DOHH2 (cell line): Measurements from ENCODE around the gene P3H2.

Source experiments
- EZH2phosphoT487 ChIP-seq: fragments of 200-600 bp; sonication (generic); IDR thresholded peaks from 2 replicates; pipeline ENCODE4 v1.6.1; 2017; ENCODE audit warnings: borderline replicate concordance, mild to moderate bottlenecking, antibody characterized with exemption, low read length, moderate library complexity, mixed read lengths
- TF ChIP-seq, protein P1 (sequence below): fragments of 200-600 bp; sonication (generic); IDR thresholded peaks from one replicate; pipeline ENCODE4 v1.5.1; 2014; ENCODE audit warnings: antibody characterized with exemption, mild to moderate bottlenecking, low read depth, low read length; ENCODE audit not compliant: poor library complexity, severe bottlenecking

DNA sequence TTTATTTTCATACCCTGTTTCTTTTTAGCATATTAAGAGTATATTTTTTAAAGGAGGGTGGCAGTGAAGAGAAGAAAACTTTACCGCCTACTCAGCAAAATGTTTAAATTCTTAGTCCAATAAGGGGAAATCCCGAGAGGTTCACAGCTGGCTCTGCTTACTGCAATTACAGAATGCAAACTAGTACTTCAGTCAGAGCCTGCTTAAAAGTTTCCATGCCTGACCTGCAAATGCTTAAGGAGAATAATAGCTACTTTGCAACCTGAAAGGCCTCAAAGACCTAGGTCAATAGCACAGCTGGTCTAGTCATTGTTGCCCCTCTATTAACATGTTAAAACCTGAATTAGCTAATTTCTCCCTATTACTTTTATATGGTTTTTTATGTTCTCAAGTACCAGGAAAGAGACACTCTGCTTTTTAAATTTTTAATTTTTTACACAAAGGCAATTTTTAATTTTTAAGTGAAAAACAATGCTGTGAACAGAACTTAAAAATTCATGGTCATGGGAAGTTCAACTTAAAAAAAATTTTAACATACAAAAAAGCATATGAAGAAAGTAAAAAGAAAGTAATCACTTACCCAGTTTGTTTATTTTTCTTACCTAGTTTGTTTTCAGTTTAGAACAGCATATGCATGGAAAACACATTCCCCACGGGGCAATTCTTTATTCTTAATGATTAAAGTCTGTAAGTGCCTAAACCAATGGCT is 79.2 kb downstream of the P3H2 start:
- TF ChIP-seq, protein P1, sequence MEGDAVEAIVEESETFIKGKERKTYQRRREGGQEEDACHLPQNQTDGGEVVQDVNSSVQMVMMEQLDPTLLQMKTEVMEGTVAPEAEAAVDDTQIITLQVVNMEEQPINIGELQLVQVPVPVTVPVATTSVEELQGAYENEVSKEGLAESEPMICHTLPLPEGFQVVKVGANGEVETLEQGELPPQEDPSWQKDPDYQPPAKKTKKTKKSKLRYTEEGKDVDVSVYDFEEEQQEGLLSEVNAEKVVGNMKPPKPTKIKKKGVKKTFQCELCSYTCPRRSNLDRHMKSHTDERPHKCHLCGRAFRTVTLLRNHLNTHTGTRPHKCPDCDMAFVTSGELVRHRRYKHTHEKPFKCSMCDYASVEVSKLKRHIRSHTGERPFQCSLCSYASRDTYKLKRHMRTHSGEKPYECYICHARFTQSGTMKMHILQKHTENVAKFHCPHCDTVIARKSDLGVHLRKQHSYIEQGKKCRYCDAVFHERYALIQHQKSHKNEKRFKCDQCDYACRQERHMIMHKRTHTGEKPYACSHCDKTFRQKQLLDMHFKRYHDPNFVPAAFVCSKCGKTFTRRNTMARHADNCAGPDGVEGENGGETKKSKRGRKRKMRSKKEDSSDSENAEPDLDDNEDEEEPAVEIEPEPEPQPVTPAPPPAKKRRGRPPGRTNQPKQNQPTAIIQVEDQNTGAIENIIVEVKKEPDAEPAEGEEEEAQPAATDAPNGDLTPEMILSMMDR = no peak
- no peak for TF ChIP-seq EZH2phosphoT487
